ENCODE results near the gene GDPD5. TPM values are rescaled to one million over a fixed set of nuclear protein-coding genes. Genes with fewer than 3 reads are reported as not detected.

The GDPD5 gene
- total and polyA plus RNA-seq, 9 of the 15 experiments (the other 6 are each of a cell fraction or from before 2014, with no cell fraction given) = 0.32 to 27.3 (median 8.0) TPM

DNA sequence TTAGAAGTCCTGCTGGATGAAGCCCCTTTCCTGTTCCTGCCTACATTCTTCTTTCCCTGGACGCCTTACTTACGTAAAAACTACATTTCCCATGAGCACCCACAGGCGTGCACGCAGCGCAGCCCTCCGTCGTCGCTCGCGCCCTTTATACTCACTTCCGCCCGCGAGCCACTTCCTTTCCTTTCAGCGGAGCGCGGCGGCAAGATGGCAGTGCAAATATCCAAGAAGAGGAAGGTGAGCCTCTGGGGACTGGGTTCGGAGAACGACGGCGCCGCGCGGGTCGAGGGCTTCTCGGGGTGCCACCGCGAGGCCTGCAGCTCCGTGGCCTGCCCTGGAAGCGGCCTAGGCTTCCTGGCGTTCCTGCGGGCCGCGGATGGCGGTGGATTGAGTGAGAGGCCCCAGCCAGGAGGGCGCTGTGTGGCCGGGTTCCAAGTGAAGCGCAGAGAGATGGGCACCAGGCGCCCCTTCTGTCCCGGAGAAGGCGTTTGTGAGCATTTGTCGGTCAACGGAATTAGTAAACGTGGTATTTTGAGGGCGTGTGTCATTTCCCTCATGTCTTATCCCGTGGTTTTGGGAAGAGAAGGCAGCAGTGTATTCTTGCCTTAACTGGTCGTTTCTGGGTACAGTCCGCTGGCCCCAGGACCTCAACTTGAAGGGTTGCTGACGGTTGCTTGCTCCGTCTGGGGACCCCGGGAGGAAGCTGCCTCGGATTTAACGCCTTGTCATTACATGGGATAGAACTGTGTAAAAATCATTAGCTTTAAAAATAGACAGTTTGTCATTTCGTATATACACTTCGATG, 126.2 kb downstream of the GDPD5 start, which contains the start of gene RPS3 (continued):
- TF ChIP-seq CTCF (IDR thresholded peaks at IDR 0.05 in 2 of 3, conservative IDR thresholded peaks at IDR 0.05 in 1 of 3; ENCODE audit: insufficient read depth in 2 of 3, low read depth in 1 of 3, low read length in 3 of 3) (no peak), MYC (IDR thresholded peaks at IDR 0.05; ENCODE audit: low read depth, low read length) (peak; percentile 99), MYC (CRISPR knock-in tag; IDR thresholded peaks at IDR 0.05; ENCODE audit: borderline replicate concordance, low read depth) (peak; percentile 97; the same call in 1 of the 2 replicates), TAF1 (IDR thresholded peaks at IDR 0.05; ENCODE audit: control insufficient read depth, extremely low read depth, insufficient read depth, low read length, severe bottlenecking) (peak; percentile 99), BCL6 (CRISPR knock-in tag; IDR thresholded peaks at IDR 0.05) (no peak), NFYB (IDR thresholded peaks at IDR 0.05; ENCODE audit: extremely low read depth, insufficient read length) (no peak), ZNF75A (CRISPR knock-in tag; IDR thresholded peaks at IDR 0.05) (no peak), ZNF212 (CRISPR knock-in tag; IDR thresholded peaks at IDR 0.05) (peak; percentile 57; the same call in 1 of the 2 replicates), CBX8 (IDR thresholded peaks at IDR 0.05; ENCODE audit: borderline replicate concordance, extremely low read depth, low read depth, low read length, poor library complexity, severe bottlenecking) (no peak), ZNF592 (IDR thresholded peaks at IDR 0.05) (no peak), NEUROD1 (IDR thresholded peaks at IDR 0.05; ENCODE audit: borderline replicate concordance, low read depth, low read length, partially characterized antibody) (peak; percentile 70), ZNF583 (CRISPR knock-in tag; IDR thresholded peaks at IDR 0.05) (0 out of 2 replicates have a peak, but pooled peaks have one; percentile 46)
- TF ChIP-seq, protein P1, sequence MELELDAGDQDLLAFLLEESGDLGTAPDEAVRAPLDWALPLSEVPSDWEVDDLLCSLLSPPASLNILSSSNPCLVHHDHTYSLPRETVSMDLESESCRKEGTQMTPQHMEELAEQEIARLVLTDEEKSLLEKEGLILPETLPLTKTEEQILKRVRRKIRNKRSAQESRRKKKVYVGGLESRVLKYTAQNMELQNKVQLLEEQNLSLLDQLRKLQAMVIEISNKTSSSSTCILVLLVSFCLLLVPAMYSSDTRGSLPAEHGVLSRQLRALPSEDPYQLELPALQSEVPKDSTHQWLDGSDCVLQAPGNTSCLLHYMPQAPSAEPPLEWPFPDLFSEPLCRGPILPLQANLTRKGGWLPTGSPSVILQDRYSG (tag; conservative IDR thresholded peaks at IDR 0.05; ENCODE audit: low read depth) = no peak
- TF ChIP-seq, protein P2, sequence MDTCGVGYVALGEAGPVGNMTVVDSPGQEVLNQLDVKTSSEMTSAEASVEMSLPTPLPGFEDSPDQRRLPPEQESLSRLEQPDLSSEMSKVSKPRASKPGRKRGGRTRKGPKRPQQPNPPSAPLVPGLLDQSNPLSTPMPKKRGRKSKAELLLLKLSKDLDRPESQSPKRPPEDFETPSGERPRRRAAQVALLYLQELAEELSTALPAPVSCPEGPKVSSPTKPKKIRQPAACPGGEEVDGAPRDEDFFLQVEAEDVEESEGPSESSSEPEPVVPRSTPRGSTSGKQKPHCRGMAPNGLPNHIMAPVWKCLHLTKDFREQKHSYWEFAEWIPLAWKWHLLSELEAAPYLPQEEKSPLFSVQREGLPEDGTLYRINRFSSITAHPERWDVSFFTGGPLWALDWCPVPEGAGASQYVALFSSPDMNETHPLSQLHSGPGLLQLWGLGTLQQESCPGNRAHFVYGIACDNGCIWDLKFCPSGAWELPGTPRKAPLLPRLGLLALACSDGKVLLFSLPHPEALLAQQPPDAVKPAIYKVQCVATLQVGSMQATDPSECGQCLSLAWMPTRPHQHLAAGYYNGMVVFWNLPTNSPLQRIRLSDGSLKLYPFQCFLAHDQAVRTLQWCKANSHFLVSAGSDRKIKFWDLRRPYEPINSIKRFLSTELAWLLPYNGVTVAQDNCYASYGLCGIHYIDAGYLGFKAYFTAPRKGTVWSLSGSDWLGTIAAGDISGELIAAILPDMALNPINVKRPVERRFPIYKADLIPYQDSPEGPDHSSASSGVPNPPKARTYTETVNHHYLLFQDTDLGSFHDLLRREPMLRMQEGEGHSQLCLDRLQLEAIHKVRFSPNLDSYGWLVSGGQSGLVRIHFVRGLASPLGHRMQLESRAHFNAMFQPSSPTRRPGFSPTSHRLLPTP (IDR thresholded peaks at IDR 0.05; ENCODE audit: borderline replicate concordance, extremely low read depth, insufficient read length) = no peak
